K562 (cell line): ENCODE measurements around the gene CHST8. TPM values are rescaled to one million over a fixed set of nuclear protein-coding genes. Genes with fewer than 3 reads are reported as not detected.

Experiments
- ATAC-seq: fragments of 200-7000 bp; cut with Tn5 transposase; 3 replicates; pipeline ENCODE4 v1.9.1; 2020; ENCODE audit warnings: moderate library complexity
- BruUV-seq: library from RNA; stranded (reverse); fragments of 400-500 nt; replicated peaks from 2 replicates; lab custom pipeline; 2021; lab: Mats Ljungman, UMichigan
- CTCF ChIA-PET: fragments of 300-600 bp; formaldehyde crosslinking; extraction: SDS; loops from one replicate; lab custom pipeline; 2021; ENCODE audit warnings: low intra/inter-chr PET ratio; lab: Yijun Ruan, JAX
- POLR2A ChIA-PET: fragments of 300-600, 350-650 bp; sonication (Branson Sonifier 250); formaldehyde crosslinking; extraction: SDS; loops from one replicate; lab custom pipeline; 2021; ENCODE audit warnings: antibody characterized with exemption, inconsistent platforms; lab: Yijun Ruan, JAX
- DNase-seq, 4 experiments: peaks; one replicate each; pipeline versions ENCODE4 v3.0.0 to v3.0.0-alpha.2; 2011 to 2018; ENCODE audit warnings: low spot score in 3 of 4, mixed read lengths in 3 of 4; ENCODE audit errors: extremely low read depth in 1 of 4
- FAIRE-seq: peaks from 2 replicates; lab custom pipeline; 2011; peaks lifted over from hg19 to GRCh38; lab: Jason Lieb, UNC
- H2AFZ ChIP-seq: 2 replicates; pipeline ENCODE4 v1.6.0; 2011; ENCODE audit warnings: low read depth, low read length, control low read depth, inconsistent platforms
- H3K27ac ChIP-seq: fragments of 200-600 bp; 3 replicates; pipeline ENCODE4 v1.8.0; 2011; ENCODE audit warnings: low read depth, mild to moderate bottlenecking, control low read depth, inconsistent platforms, low read length, moderate library complexity, mixed read lengths; ENCODE audit errors: extremely low read depth
- H3K27me3 ChIP-seq, 2 experiments: fragments of 300-600 bp in 1 of 2; 2 replicates in 1 of 2; 3 replicates in 1 of 2; pipeline versions ENCODE4 v1.6.0 to v1.8.0; 2011; ENCODE audit warnings: inconsistent platforms in 2 of 2, low read length in 2 of 2, mild to moderate bottlenecking in 1 of 2, mixed read lengths in 1 of 2, moderate library complexity in 1 of 2; ENCODE audit not compliant: control insufficient read depth in 2 of 2, insufficient read depth in 2 of 2
- H3K36me3 ChIP-seq: fragments of 300-600 bp; 3 replicates; pipeline ENCODE4 v1.8.0; 2011; ENCODE audit warnings: mild to moderate bottlenecking, low read length, inconsistent platforms; ENCODE audit not compliant: control insufficient read depth, insufficient read depth
- H3K4me1 ChIP-seq, 2 experiments: fragments of 200-600 bp in 1 of 2; replicated peaks in 1 of 2; 2 replicates in 1 of 2; 3 replicates in 1 of 2; pipeline versions ENCODE4 v1.5.1 to v1.8.0; 2011; ENCODE audit warnings: inconsistent platforms in 2 of 2, low read length in 2 of 2, mild to moderate bottlenecking in 1 of 2, mixed read lengths in 1 of 2, moderate library complexity in 1 of 2; ENCODE audit not compliant: control insufficient read depth in 2 of 2, insufficient read depth in 2 of 2
- H3K4me2 ChIP-seq: 2 replicates; pipeline ENCODE4 v1.6.1; 2011; ENCODE audit warnings: low read length, control low read depth, inconsistent platforms, mixed read lengths; ENCODE audit not compliant: insufficient read depth
- H3K4me3 ChIP-seq: fragments of 200-600 bp; sonication (generic), shearing (Covaris generic); 2 replicates; pipeline ENCODE4 v1.5.1; 2016; ENCODE audit warnings: control low read depth, inconsistent platforms
- H3K79me2 ChIP-seq: fragments of 200-600 bp; 3 replicates; pipeline ENCODE4 v1.8.0; 2011; ENCODE audit warnings: low read length, inconsistent platforms; ENCODE audit not compliant: control insufficient read depth, insufficient read depth
- H3K9ac ChIP-seq, 2 experiments: 2 replicates each; pipeline versions ENCODE4 v1.6.0 to v1.6.1; 2011; ENCODE audit warnings: low read depth in 2 of 2, low read length in 2 of 2, control low read depth in 1 of 2, inconsistent platforms in 1 of 2, mild to moderate bottlenecking in 1 of 2, mixed read lengths in 1 of 2; ENCODE audit not compliant: insufficient read depth in 1 of 2
- H3K9me1 ChIP-seq: one replicate; pipeline ENCODE4 v1.6.0; 2011; ENCODE audit warnings: inconsistent platforms, mild to moderate bottlenecking, low read length, moderate library complexity; ENCODE audit not compliant: control insufficient read depth, insufficient read depth
- H3K9me3 ChIP-seq: replicated peaks from 2 replicates; pipeline ENCODE4 v1.5.1; 2011; ENCODE audit warnings: low read depth, low read length, inconsistent platforms; ENCODE audit not compliant: control insufficient read depth, insufficient read depth
- H4K20me1 ChIP-seq: replicated peaks from 2 replicates; pipeline ENCODE4 v1.6.1; 2011; ENCODE audit warnings: low read length, inconsistent platforms, mixed read lengths; ENCODE audit not compliant: control insufficient read depth, insufficient read depth
- BCLAF1 ChIP-seq, 2 experiments: fragments of 450-650 bp in 1 of 2; IDR thresholded peaks; 2 replicates each; pipeline ENCODE4 v1.6.1; 2011 to 2017; ENCODE audit warnings: low read depth in 2 of 2, antibody characterized with exemption in 1 of 2, borderline replicate concordance in 1 of 2, low read length in 1 of 2, mild to moderate bottlenecking in 1 of 2, mixed read lengths in 1 of 2; ENCODE audit not compliant: control insufficient read depth in 1 of 2
- CREBBP ChIP-seq: IDR thresholded peaks from one replicate; pipeline ENCODE4 v1.6.1; 2012; ENCODE audit warnings: low read depth, mild to moderate bottlenecking, control low read depth, inconsistent platforms, low read length
- CTBP1 ChIP-seq: fragments of 450-650 bp; IDR thresholded peaks from 2 replicates; pipeline ENCODE4 v1.6.1; 2016; ENCODE audit warnings: borderline replicate concordance
- E2F5 ChIP-seq: sonication (generic); formaldehyde crosslinking; IDR thresholded peaks from 2 replicates; pipeline ENCODE4 v1.8.0; 2022; ENCODE audit warnings: mild to moderate bottlenecking, missing genetic modification reagents
- KDM2B ChIP-seq: fragments of 250-450 bp; sonication (Bioruptor Pico); IDR thresholded peaks from 2 replicates; pipeline ENCODE4 v1.8.0; 2021; ENCODE audit warnings: mild to moderate bottlenecking, moderate library complexity
- NFYB ChIP-seq: IDR thresholded peaks from 2 replicates; pipeline ENCODE4 v1.6.1; 2011; ENCODE audit warnings: mild to moderate bottlenecking, moderate library complexity; ENCODE audit not compliant: insufficient read length; ENCODE audit errors: extremely low read depth
- SNIP1 ChIP-seq: fragments of 450-650 bp; IDR thresholded peaks from 2 replicates; pipeline ENCODE4 v1.7.1; 2017; ENCODE audit warnings: low read depth, mild to moderate bottlenecking
- SOX6 ChIP-seq: fragments of 450-650 bp; IDR thresholded peaks from 2 replicates; pipeline ENCODE4 v1.6.1; 2014; ENCODE audit warnings: mild to moderate bottlenecking
- YBX1 ChIP-seq: fragments of 450-650 bp; IDR thresholded peaks from 2 replicates; pipeline ENCODE4 v1.7.1; 2016; ENCODE audit warnings: mild to moderate bottlenecking
- ZNF121 ChIP-seq: sonication (generic); formaldehyde crosslinking; conservative IDR thresholded peaks from 2 replicates; pipeline ENCODE4 v1.8.0; 2022; ENCODE audit warnings: missing genetic modification reagents
- ZNF586 ChIP-seq: fragments of 450-650 bp; formaldehyde crosslinking; conservative IDR thresholded peaks from 2 replicates; pipeline ENCODE4 v1.4.0; 2020; ENCODE audit warnings: mild to moderate bottlenecking, moderate library complexity
- WGBS: fragments of 100-300 bp; shearing (Covaris generic); methylation state at CpG from one replicate; pipeline ENCODE4 v1.1.6; 2016; ENCODE audit warnings: low coverage, mixed read lengths; ENCODE audit not compliant: insufficient coverage; ENCODE audit errors: missing lambda C conversion rate; 5-methylcytosine and 5-hydroxymethylcytosine counted together
- in situ Hi-C: fragments of 300-500 bp; cut with MboI; formaldehyde crosslinking; loops from 4 replicates; pipeline ENCODE4 v1.15.0; 2018; ENCODE audit warnings: inconsistent platforms, mixed read lengths
- intact Hi-C: fragments of 100-400 bp; cut with micrococcal nuclease; formaldehyde crosslinking; loops from 2 replicates; pipeline ENCODE4 v1.14.2; 2022
- polyA plus RNA-seq, 8 experiments: library from polyadenylated mRNA; depleted of rRNA in 4 of 8; stranded (reverse) in 5 of 8; unstranded in 3 of 8; fragments of >200 nt; fragmentation: Nextera tagmentation in 2 of 8; fragmentation: Illumina TruSeq in 1 of 8; extraction: Ambion mirVana in 2 of 8; extraction: Trizol in 1 of 8; gene quantifications; 2 replicates each; pipeline versions ENCODE4 v1.2.1 to v1.2.3, GENCODE V29; 2011 to 2014; ENCODE audit warnings: inconsistent platforms in 1 of 8, missing spikeins in 1 of 8
- total RNA-seq, 7 experiments: library from RNA; depleted of rRNA in 6 of 7; stranded (reverse); fragments of >200 nt in 6 of 7; fragmentation: Illumina TruSeq in 2 of 7; extraction: Trizol in 2 of 7; gene quantifications; 2 replicates each; pipeline versions ENCODE4 v1.2.1 to v1.2.3, GENCODE V29; 2011 to 2021; ENCODE audit warnings: low replicate concordance in 1 of 7

CHST8 gene
- total and polyA plus RNA-seq, 9 of the 15 experiments (the other 6 are each of a cell fraction or from before 2014, with no cell fraction given): 0.11 TPM; not detected in 8

- H2AFZ ChIP-seq: no peak overlapping the region
- POLR2A ChIA-PET: interaction anchor here (0.5 kb wide), 1 partner anchor 16 kb away, joined by 3 read pairs; no protein-coding TSS in a partner anchor
- H3K9me3 ChIP-seq: no peaks in the 10 kb centered on the region
- H3K4me1 ChIP-seq: no peaks in the 10 kb centered on the region
- no peaks in the 10 kb centered on the region; a peak in 1 of 5 replicates for H3K27me3 ChIP-seq
- no peaks in the 10 kb centered on the region for H3K36me3 ChIP-seq
- no peaks in the 10 kb centered on the region for H3K9me1 ChIP-seq
- no peak overlapping the region for H3K4me2 ChIP-seq
- H3K4me3 ChIP-seq: no peak overlapping the region
- H4K20me1 ChIP-seq: no peaks in the 10 kb centered on the region
- CTCF ChIA-PET: no interaction called here
- no peaks in the 10 kb centered on the region for H3K79me2 ChIP-seq
- H3K27ac ChIP-seq: no peak overlapping the region
- no peak for DNase-seq
- ATAC-seq: no peak
- 1% methylated on average over 8 of the region's 8 CpGs for WGBS
- TF ChIP-seq KDM2B (CRISPR knock-in tag) (no peak), NFYB (no peak), SNIP1 (no peak), SOX6 (no peak), CTBP1 (no peak), CREBBP (no peak), ZNF586 (CRISPR knock-in tag) (no peak), BCLAF1 (IDR thresholded peaks at IDR 0.05; ENCODE audit: borderline replicate concordance in 1 of 2, control insufficient read depth in 1 of 2, low read depth in 2 of 2, low read length in 1 of 2) (no peak), E2F5 (CRISPR knock-in tag) (no peak), YBX1 (no peak), ZNF121 (CRISPR knock-in tag) (no peak)
- FAIRE-seq: no peak
- in situ Hi-C loops (no loop called here), intact Hi-C loops (no loop called here)
- no peak overlapping the region for H3K9ac ChIP-seq
- no TSS peak for BruUV-seq
Observed at GRCh38 chr19:33580645-33581037, 41.1 kb upstream of the CHST8 start.
